ENCODE data around the gene RAB18. TPM values are rescaled to one million over a fixed set of nuclear protein-coding genes. Genes with fewer than 3 reads are reported as not detected.

Gene RAB18
- total RNA-seq, 4 donors from 2014 or later, result 46.0 to 51.6 (median 47.1) TPM

GRCh38 chr10:27506280-27506679, 2.2 kb downstream of the RAB18 start:
- Histone ChIP-seq H3K27me3 (no peaks in the 10 kb centered on the region), H3K4me3 (no peak overlapping the region), H3K9me3 (no peaks in the 10 kb centered on the region), H3K4me1 (peaks cover 24 to 30% of the 10 kb centered on the region in 2 donors), H3K27ac (peak overlapping the region; percentile 21 to 95 (median 91)), H3K36me3 (peaks cover 0 to 15% of the 10 kb centered on the region in 2 donors)
- ATAC-seq (no peak), DNase-seq (no peak)
- in situ Hi-C loops (cut with MboI; ENCODE audit: low sequenced_read_pairs in 4 of 4), result loop anchor here in 3 of 4 donors (10.0 to 25.0 kb wide), 3 partner anchors 261 to 271 kb away; partner anchors contain the start of gene ACBD5 (in 2 of the 3)
- no peak for TF ChIP-seq POLR2A (IDR thresholded peaks at IDR 0.05)
- no peak for TF ChIP-seq CTCF (IDR thresholded peaks at IDR 0.05 in 4 of 5, conservative IDR thresholded peaks at IDR 0.05 in 1 of 5)
- intact Hi-C loops (cut with DNase I; ENCODE audit: low total_unique reads), result loop anchor here (10.0 kb wide), 1 partner anchor 351 kb away; the partner anchor contains the start of genes MASTL and YME1L1

- DNase-seq (no peak), ATAC-seq (no peak)
- TF ChIP-seq CTCF (IDR thresholded peaks at IDR 0.05 in 4 of 5, conservative IDR thresholded peaks at IDR 0.05 in 1 of 5), result no peak
- no peak for TF ChIP-seq POLR2A (IDR thresholded peaks at IDR 0.05)
- intact Hi-C loops (cut with DNase I; ENCODE audit: low total_unique reads), result no loop called here
- Histone ChIP-seq H3K36me3 (peaks cover 0 to 21% of the 10 kb centered on the region in 2 donors), H3K27me3 (no peaks in the 10 kb centered on the region), H3K9me3 (no peaks in the 10 kb centered on the region), H3K4me1 (peaks cover 13% of the 10 kb centered on the region in 2 donors), H3K27ac (no peak overlapping the region), H3K4me3 (no peak overlapping the region)
- in situ Hi-C loops (cut with MboI; ENCODE audit: low sequenced_read_pairs in 4 of 4), result loop anchor here in 1 of 4 donors (25.0 kb wide), 1 partner anchor 275 kb away; the partner anchor contains the start of gene ACBD5
These were observed 8.4 kb downstream of the RAB18 start for GRCh38 chr10:27512548-27512947.

- ATAC-seq (no peak), DNase-seq (no peak)
- in situ Hi-C loops (cut with MboI; ENCODE audit: low sequenced_read_pairs in 4 of 4), result loop anchor here in 1 of 4 donors (25.0 kb wide), 1 partner anchor 276 kb away; the partner anchor contains the start of gene ACBD5
- Histone ChIP-seq H3K27me3 (no peaks in the 10 kb centered on the region), H3K4me1 (peaks cover 9 to 13% of the 10 kb centered on the region in 2 donors), H3K27ac (no peak overlapping the region), H3K36me3 (peaks cover 0 to 21% of the 10 kb centered on the region in 2 donors), H3K9me3 (no peaks in the 10 kb centered on the region), H3K4me3 (no peak overlapping the region)
- TF ChIP-seq POLR2A (IDR thresholded peaks at IDR 0.05), result no peak
- no peak for TF ChIP-seq CTCF (IDR thresholded peaks at IDR 0.05 in 4 of 5, conservative IDR thresholded peaks at IDR 0.05 in 1 of 5)
- intact Hi-C loops (cut with DNase I; ENCODE audit: low total_unique reads), result no loop called here
These were observed 9.5 kb downstream of the RAB18 start for GRCh38 chr10:27513451-27514191.

GRCh38 chr10:27514243-27514642, 10.1 kb downstream of the RAB18 start:
- ATAC-seq (no peak), DNase-seq (no peak)
- H3K4me3 ChIP-seq, result no peak overlapping the region
- H3K4me1 ChIP-seq, result peaks cover 11 to 12% of the 10 kb centered on the region in 2 donors
- no peaks in the 10 kb centered on the region for H3K27me3 ChIP-seq
- no peak overlapping the region for H3K27ac ChIP-seq
- in situ Hi-C loops (cut with MboI; ENCODE audit: low sequenced_read_pairs in 4 of 4), result loop anchor here in 1 of 4 donors (25.0 kb wide), 1 partner anchor 277 kb away; the partner anchor contains the start of gene ACBD5
- no peaks in the 10 kb centered on the region for H3K9me3 ChIP-seq
- TF ChIP-seq CTCF (IDR thresholded peaks at IDR 0.05 in 4 of 5, conservative IDR thresholded peaks at IDR 0.05 in 1 of 5), result no peak
- TF ChIP-seq POLR2A (IDR thresholded peaks at IDR 0.05), result no peak
- intact Hi-C loops (cut with DNase I; ENCODE audit: low total_unique reads), result no loop called here
- peaks cover 0 to 21% of the 10 kb centered on the region in 2 donors for H3K36me3 ChIP-seq

Measured in gastrocnemius medialis (tissue), 4 donors.